GM18867 (cell line): ENCODE results near the gene FOXJ1.

Experiments used
- ATAC-seq: cut with Tn5 transposase; IDR thresholded peaks from one replicate; pipeline ENCODE4 v1.9.1; 2021; ENCODE audit warnings: mild to moderate bottlenecking, moderate library complexity; ENCODE audit not compliant: unreplicated experiment

FOXJ1 gene

GRCh38 chr17:76142585-76143041 lies 1.6 kb upstream of the FOXJ1 start:
- ATAC-seq = no peak

GRCh38 chr17:76142039-76142584 lies 1.1 kb upstream of the FOXJ1 start:
- ATAC-seq = no peak

GRCh38 chr17:76140661-76141211 lies 309 bp downstream of the FOXJ1 start:
- ATAC-seq = peak; percentile 5

- no peak for ATAC-seq
Observed at GRCh38 chr17:76139801-76140660, 1.0 kb downstream of the FOXJ1 start.

- ATAC-seq = no peak
Observed at GRCh38 chr17:76138896-76139752, 1.9 kb downstream of the FOXJ1 start.

- no peak for ATAC-seq
Observed at GRCh38 chr17:76138234-76138895, 2.7 kb downstream of the FOXJ1 start.

- no peak for ATAC-seq
Observed at GRCh38 chr17:76137351-76138233, 3.5 kb downstream of the FOXJ1 start.

- no peak for ATAC-seq
Observed at GRCh38 chr17:76137001-76137350, 4.1 kb downstream of the FOXJ1 start.

- no peak for ATAC-seq
Observed at GRCh38 chr17:76136276-76137000, 4.6 kb downstream of the FOXJ1 start.

GRCh38 chr17:76135810-76136188 lies 5.2 kb downstream of the FOXJ1 start:
- no peak for ATAC-seq

- no peak for ATAC-seq
Observed at GRCh38 chr17:76134911-76135809, 5.9 kb downstream of the FOXJ1 start.

GRCh38 chr17:76132574-76133338 lies 8.3 kb downstream of the FOXJ1 start:
- ATAC-seq = no peak

- no peak for ATAC-seq
Observed at GRCh38 chr17:76131692-76132573, 9.1 kb downstream of the FOXJ1 start.

GRCh38 chr17:76131051-76131691 lies 9.9 kb downstream of the FOXJ1 start:
- ATAC-seq = no peak

GRCh38 chr17:76130473-76130872 lies 10.6 kb downstream of the FOXJ1 start:
- ATAC-seq = no peak

GRCh38 chr17:76125922-76126321 lies 15.1 kb downstream of the FOXJ1 start:
- no peak for ATAC-seq
